Activated T-helper 17 cell treated with anti-CD3 and anti-CD28 coated beads, Interleukin-2, amount 50 U/mL, for 72 hours (primary cell): ENCODE results near the gene CARNS1. TPM values are rescaled to one million over a fixed set of nuclear protein-coding genes. Genes with fewer than 3 reads are reported as not detected.
"Not testable (repeated sequence)": the region's sequence is repeated elsewhere in the genome, so short reads cannot be mapped to it uniquely, and the experiment has no call there.

Source experiments
- ATAC-seq: fragments of 150-1000 bp; cut with Tn5 transposase; replicated peaks from 2 replicates; pipeline ENCODE4 v1.10.0; 2021; ENCODE audit warnings: mild to moderate bottlenecking, moderate library complexity
- H3K27ac Mint-ChIP-seq: one replicate; pipeline ENCODE4 v1.8.0; 2022; ENCODE audit warnings: mixed read lengths
- H3K27me3 Mint-ChIP-seq: one replicate; pipeline ENCODE4 v1.8.0; 2022; ENCODE audit warnings: mixed read lengths
- H3K36me3 Mint-ChIP-seq: one replicate; pipeline ENCODE4 v1.8.0; 2022; ENCODE audit warnings: low read depth, mild to moderate bottlenecking, mixed read lengths
- H3K4me1 Mint-ChIP-seq: one replicate; pipeline ENCODE4 v1.8.0; 2022; ENCODE audit warnings: mixed read lengths
- H3K4me3 Mint-ChIP-seq: one replicate; pipeline ENCODE4 v1.8.0; 2022; ENCODE audit warnings: mild to moderate bottlenecking, mixed read lengths
- H3K9me3 Mint-ChIP-seq: one replicate; pipeline ENCODE4 v1.8.0; 2022; ENCODE audit warnings: mixed read lengths
- total RNA-seq, 2 donors: library from RNA; stranded (reverse); gene quantifications; one replicate each; pipeline ENCODE4 v1.2.3, GENCODE V29; 2022

The CARNS1 gene
- total RNA-seq, 2 donors from 2014 or later: 2.0 to 10.6 TPM

GRCh38 chr11:67418476-67419281 is 3.2 kb downstream of the CARNS1 start:
- Mint-ChIP-seq H3K4me3 (peak overlapping the region; percentile 70), H3K36me3 (no peaks in the 10 kb centered on the region), H3K9me3 (no peaks in the 10 kb centered on the region), H3K27ac (no peak overlapping the region), H3K4me1 (peaks cover 21% of the 10 kb centered on the region), H3K27me3 (no peaks in the 10 kb centered on the region)
- ATAC-seq: no peak

GRCh38 chr11:67419325-67420049 is 4.0 kb downstream of the CARNS1 start:
- Mint-ChIP-seq H3K36me3 (no peaks in the 10 kb centered on the region), H3K27me3 (no peaks in the 10 kb centered on the region), H3K27ac (no peak overlapping the region), H3K4me1 (peaks cover 21% of the 10 kb centered on the region), H3K4me3 (peak overlapping the region; percentile 70), H3K9me3 (no peaks in the 10 kb centered on the region)
- ATAC-seq: no peak

GRCh38 chr11:67420147-67420645 is 4.7 kb downstream of the CARNS1 start:
- Mint-ChIP-seq H3K27ac (peak overlapping the region; percentile 56), H3K4me3 (peak overlapping the region; percentile 70), H3K36me3 (no peaks in the 10 kb centered on the region), H3K9me3 (no peaks in the 10 kb centered on the region), H3K4me1 (peaks cover 21% of the 10 kb centered on the region), H3K27me3 (no peaks in the 10 kb centered on the region)
- ATAC-seq: no peak

- peaks cover 21% of the 10 kb centered on the region for H3K4me1 Mint-ChIP-seq
- H3K27me3 Mint-ChIP-seq: no peaks in the 10 kb centered on the region
- peak; percentile 95 for ATAC-seq
- H3K27ac Mint-ChIP-seq: no peak overlapping the region
- H3K4me3 Mint-ChIP-seq: peak overlapping the region; percentile 70
- H3K9me3 Mint-ChIP-seq: no peaks in the 10 kb centered on the region
- H3K36me3 Mint-ChIP-seq: no peaks in the 10 kb centered on the region
These were observed 5.4 kb downstream of the CARNS1 start for GRCh38 chr11:67420646-67421429.

- Mint-ChIP-seq H3K9me3 (no peaks in the 10 kb centered on the region), H3K27ac (no peak overlapping the region), H3K27me3 (no peaks in the 10 kb centered on the region), H3K4me1 (peaks cover 15% of the 10 kb centered on the region), H3K36me3 (no peaks in the 10 kb centered on the region), H3K4me3 (peak overlapping the region; percentile 64)
- ATAC-seq: no peak
These were observed 6.1 kb downstream of the CARNS1 start for GRCh38 chr11:67421430-67422031.

GRCh38 chr11:67422891-67423290 is 7.4 kb downstream of the CARNS1 start:
- Mint-ChIP-seq H3K27ac (no peak overlapping the region), H3K9me3 (no peaks in the 10 kb centered on the region), H3K4me3 (no peak overlapping the region), H3K36me3 (peaks cover 6% of the 10 kb centered on the region), H3K4me1 (peaks cover 7% of the 10 kb centered on the region), H3K27me3 (no peaks in the 10 kb centered on the region)
- ATAC-seq: no peak

- no peak for ATAC-seq
- Mint-ChIP-seq H3K36me3 (peaks cover 11% of the 10 kb centered on the region), H3K27me3 (no peaks in the 10 kb centered on the region), H3K9me3 (no peaks in the 10 kb centered on the region), H3K27ac (no peak overlapping the region), H3K4me3 (no peak overlapping the region), H3K4me1 (peaks cover 5% of the 10 kb centered on the region)
These were observed 8.0 kb downstream of the CARNS1 start for GRCh38 chr11:67423466-67423865.

- H3K36me3 Mint-ChIP-seq: peaks cover 16% of the 10 kb centered on the region
- no peaks in the 10 kb centered on the region for H3K9me3 Mint-ChIP-seq
- no peak overlapping the region for H3K4me3 Mint-ChIP-seq
- H3K4me1 Mint-ChIP-seq: peaks cover 5% of the 10 kb centered on the region
- ATAC-seq: no peak
- H3K27ac Mint-ChIP-seq: no peak overlapping the region
- no peaks in the 10 kb centered on the region for H3K27me3 Mint-ChIP-seq
These were observed 8.6 kb downstream of the CARNS1 start for GRCh38 chr11:67423891-67424613.

- Mint-ChIP-seq H3K4me1 (peaks cover 12% of the 10 kb centered on the region), H3K4me3 (peak overlapping the region; percentile 92), H3K36me3 (peaks cover 43% of the 10 kb centered on the region), H3K27ac (peak overlapping the region; percentile 96)
- H3K27me3 Mint-ChIP-seq, H3K9me3 Mint-ChIP-seq: not testable (repeated sequence)
- peak; percentile 64 for ATAC-seq
These were observed 11.9 kb downstream of the CARNS1 start for GRCh38 chr11:67427364-67427859.

- ATAC-seq: peak; percentile 85
- H3K4me1 Mint-ChIP-seq: peaks cover 7% of the 10 kb centered on the region
- no peaks in the 10 kb centered on the region for H3K9me3 Mint-ChIP-seq
- no peaks in the 10 kb centered on the region for H3K27me3 Mint-ChIP-seq
- H3K4me3 Mint-ChIP-seq: peak within 1 kb of the TSS; percentile 92
- H3K36me3 Mint-ChIP-seq: peaks cover 53% of the 10 kb centered on the region
- peak within 1 kb of the TSS; percentile 96 for H3K27ac Mint-ChIP-seq
These were observed 12.8 kb downstream of the CARNS1 start, which contains the start of gene RPS6KB2 for GRCh38 chr11:67428052-67429001. Gene RPS6KB2, plus strand, starts transcription at chr11:67428494. Its CDS starts 52 bp downstream, at chr11:67428546.

GRCh38 chr11:67429038-67429668 is 13.7 kb downstream of the CARNS1 start:
- no peaks in the 10 kb centered on the region for H3K9me3 Mint-ChIP-seq
- no peak for ATAC-seq
- H3K27ac Mint-ChIP-seq: peak overlapping the region; percentile 96
- H3K4me3 Mint-ChIP-seq: peak overlapping the region; percentile 92
- peaks cover 7% of the 10 kb centered on the region for H3K4me1 Mint-ChIP-seq
- H3K36me3 Mint-ChIP-seq: peaks cover 59% of the 10 kb centered on the region
- no peaks in the 10 kb centered on the region for H3K27me3 Mint-ChIP-seq

GRCh38 chr11:67429722-67430121 is 14.2 kb downstream of the CARNS1 start:
- no peak for ATAC-seq
- H3K4me1 Mint-ChIP-seq: peaks cover 7% of the 10 kb centered on the region
- H3K36me3 Mint-ChIP-seq: peaks cover 64% of the 10 kb centered on the region
- peak overlapping the region; percentile 92 for H3K4me3 Mint-ChIP-seq
- H3K9me3 Mint-ChIP-seq: no peaks in the 10 kb centered on the region
- no peak overlapping the region for H3K27ac Mint-ChIP-seq
- H3K27me3 Mint-ChIP-seq: no peaks in the 10 kb centered on the region
